Tibial nerve (tissue), 4 donors: ENCODE measurements around the gene CEL. TPM values are rescaled to one million over a fixed set of nuclear protein-coding genes. Genes with fewer than 3 reads are reported as not detected.
"Not testable (repeated sequence)": the region's sequence is repeated elsewhere in the genome, so short reads cannot be mapped to it uniquely, and the experiment has no call there.

Experiments used
- DNase-seq, 2 donors: peaks; one replicate each; pipeline ENCODE4 v3.0.0-alpha.2; 2019; ENCODE audit warnings: low spot score in 2 of 2
- H3K27ac ChIP-seq, 4 donors: fragments of 200-600 bp; sonication (generic) in 3 of 4; one replicate each; pipeline ENCODE4 v1.5.1; 2017 to 2019; ENCODE audit warnings: mild to moderate bottlenecking in 1 of 4
- H3K27me3 ChIP-seq, 2 donors: fragments of 200-600 bp; sonication (generic) in 1 of 2; one replicate each; pipeline versions ENCODE4 v1.5.1 to v1.6.0; 2017 to 2019
- H3K36me3 ChIP-seq, 3 donors: fragments of 200-600 bp; sonication (generic); one replicate each; pipeline ENCODE4 v1.5.1; 2018 to 2019
- H3K4me1 ChIP-seq, 4 donors: fragments of 200-600 bp; sonication (generic) in 3 of 4; one replicate each; pipeline ENCODE4 v1.5.1; 2017 to 2019
- H3K4me3 ChIP-seq, 4 donors: fragments of 200-600 bp; sonication (generic) in 3 of 4; one replicate each; pipeline ENCODE4 v1.5.1; 2017 to 2019; ENCODE audit warnings: mild to moderate bottlenecking in 1 of 4, moderate library complexity in 1 of 4
- H3K9me3 ChIP-seq, 4 donors: fragments of 200-600 bp; sonication (generic) in 3 of 4; one replicate each; pipeline ENCODE4 v1.5.1; 2017 to 2019
- CTCF ChIP-seq, 5 experiments: fragments of 200-600 bp in 3 of 5; fragments of 450-650 bp in 2 of 5; sonication (generic) in 3 of 5; IDR thresholded peaks; one replicate each; pipeline ENCODE4 v1.5.1; 2016 to 2019; ENCODE audit warnings: antibody characterized with exemption in 5 of 5, mild to moderate bottlenecking in 3 of 5, moderate library complexity in 2 of 5
- EP300 ChIP-seq, 2 donors: sonication (generic); formaldehyde crosslinking; IDR thresholded peaks; one replicate each; pipeline ENCODE4 v1.6.1; 2017; ENCODE audit warnings: antibody characterized with exemption in 2 of 2, mild to moderate bottlenecking in 1 of 2
- POLR2A ChIP-seq, 2 donors: fragments of 450-650 bp; IDR thresholded peaks; one replicate each; pipeline ENCODE4 v1.6.1; 2017; ENCODE audit warnings: antibody characterized with exemption in 2 of 2, mild to moderate bottlenecking in 2 of 2, moderate library complexity in 2 of 2
- WGBS, 2 donors: methylation state at CpG; one replicate each; pipeline ENCODE4 v1.1.5; 2018; 5-methylcytosine and 5-hydroxymethylcytosine counted together
- total RNA-seq, 4 donors: library from RNA; depleted of rRNA; stranded (reverse); fragments of >200 nt; gene quantifications; one replicate each; pipeline ENCODE4 v1.1.0, GENCODE V29; 2016

Gene CEL
- total RNA-seq, 4 donors from 2014 or later = 1.7 to 10.5 (median 2.6) TPM

DNA sequence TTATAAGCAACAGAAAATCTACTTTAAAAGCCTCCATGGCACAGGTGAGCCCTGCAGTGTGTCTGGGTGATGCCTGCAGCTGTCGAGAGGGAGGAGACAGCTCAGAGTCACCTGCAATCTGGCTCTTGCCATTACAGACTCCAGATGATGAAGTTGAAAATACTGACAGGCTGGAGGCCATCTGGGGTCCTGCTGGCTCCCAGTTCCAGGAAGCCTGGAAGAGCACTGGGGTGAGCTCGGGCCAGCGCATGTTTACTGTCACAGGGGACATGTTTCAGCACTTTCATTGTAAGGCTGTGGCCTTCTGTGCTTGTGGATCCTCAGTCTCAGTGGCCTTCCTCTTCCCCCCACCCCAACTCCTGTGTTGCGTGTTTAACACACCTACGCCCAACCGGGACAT, 28.4 kb downstream of the CEL start:
- Histone ChIP-seq H3K4me3 (no peak overlapping the region), H3K36me3 (no peaks in the 10 kb centered on the region), H3K27ac (no peak overlapping the region), H3K9me3 (peaks cover 0 to 4% (median 0%) of the 10 kb centered on the region in 4 donors), H3K27me3 (no peaks in the 10 kb centered on the region), H3K4me1 (no peaks in the 10 kb centered on the region)
- DNase-seq = no peak
- 73 to 80% methylated on average over 6 of the region's 6 CpGs for WGBS, 2 donors
- no peak for TF ChIP-seq POLR2A (IDR thresholded peaks at IDR 0.05)
- no peak for TF ChIP-seq CTCF (IDR thresholded peaks at IDR 0.05)
- no peak for TF ChIP-seq EP300 (IDR thresholded peaks at IDR 0.05)

DNA sequence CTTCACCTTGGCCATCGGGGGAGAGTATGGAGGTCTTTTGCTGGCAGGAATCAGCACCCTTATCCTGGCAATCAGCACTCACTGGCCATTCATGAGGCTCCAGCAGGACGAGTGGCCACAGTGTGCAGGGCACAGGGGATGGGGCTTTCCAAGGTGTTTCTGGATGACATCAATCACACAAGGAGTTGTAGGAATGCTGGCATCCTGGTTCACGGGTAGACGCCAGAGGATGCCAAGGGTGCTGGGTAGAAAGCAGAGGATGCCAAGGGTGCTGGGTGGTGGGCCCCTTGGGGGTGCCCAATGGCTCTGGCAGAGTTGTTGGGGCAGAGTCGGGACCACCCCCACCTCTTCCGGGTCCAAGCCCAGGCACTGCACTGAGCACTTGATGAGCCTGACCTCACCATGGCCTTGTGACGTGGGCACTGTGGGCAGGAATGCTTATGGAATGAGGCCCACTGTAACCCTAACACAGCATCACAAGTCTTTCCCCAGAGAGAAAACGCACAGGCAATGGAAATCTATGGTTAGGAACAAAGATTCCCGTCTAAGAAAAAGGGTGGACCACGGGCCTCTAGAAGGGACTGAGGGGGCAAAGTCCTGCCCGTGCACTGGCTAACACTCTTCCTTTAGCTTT, 29.1 kb downstream of the CEL start:
- Histone ChIP-seq H3K36me3 (peaks cover 0 to 5% (median 0%) of the 10 kb centered on the region in 3 donors), H3K27ac (no peak overlapping the region), H3K4me3 (no peak overlapping the region), H3K27me3 (no peaks in the 10 kb centered on the region), H3K9me3 (peaks cover 0 to 11% (median 2%) of the 10 kb centered on the region in 4 donors), H3K4me1 (no peaks in the 10 kb centered on the region)
- no peak for DNase-seq
- 48 to 63% methylated on average over 10 of the region's 11 CpGs for WGBS, 2 donors
- TF ChIP-seq CTCF (IDR thresholded peaks at IDR 0.05) (no peak), EP300 (IDR thresholded peaks at IDR 0.05) (no peak), POLR2A (IDR thresholded peaks at IDR 0.05) (no peak)

DNA sequence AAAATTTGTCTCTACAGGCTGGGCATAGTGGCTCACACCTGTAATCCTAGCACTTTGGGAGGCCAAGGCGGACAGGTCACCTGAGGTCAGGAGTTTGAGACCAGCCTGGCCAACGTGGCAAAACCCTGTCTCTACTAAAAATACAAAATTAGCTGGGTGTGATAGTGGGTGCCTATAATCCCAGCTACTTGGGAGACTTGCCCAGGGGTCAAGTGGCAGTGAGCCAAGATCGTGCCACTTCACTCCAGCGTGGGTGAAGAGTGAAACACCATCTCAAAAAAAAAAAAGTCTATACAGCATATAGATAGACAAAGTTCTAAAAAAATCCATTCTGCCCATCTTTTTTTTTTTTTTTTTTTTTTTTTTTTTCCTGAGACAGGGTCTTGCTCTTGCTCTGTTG, 32.6 kb downstream of the CEL start:
- H3K9me3 ChIP-seq = peaks cover 0 to 30% (median 7%) of the 10 kb centered on the region in 4 donors
- DNase-seq, H3K4me3 ChIP-seq, H3K4me1 ChIP-seq, H3K27ac ChIP-seq, H3K27me3 ChIP-seq: not testable (repeated sequence)
- peaks cover 6 to 39% (median 19%) of the 10 kb centered on the region in 3 donors for H3K36me3 ChIP-seq
- WGBS, 2 donors = 74 to 85% methylated on average over 4 of the region's 4 CpGs

- WGBS, 2 donors = 95 to 99% methylated on average over 3 of the region's 3 CpGs
- H3K4me1 ChIP-seq = no peaks in the 10 kb centered on the region
- TF ChIP-seq CTCF (IDR thresholded peaks at IDR 0.05) (no peak), EP300 (IDR thresholded peaks at IDR 0.05) (no peak), POLR2A (IDR thresholded peaks at IDR 0.05) (no peak)
Observed at GRCh38 chr9:133094842-133095393, 33.1 kb downstream of the CEL start.

DNA sequence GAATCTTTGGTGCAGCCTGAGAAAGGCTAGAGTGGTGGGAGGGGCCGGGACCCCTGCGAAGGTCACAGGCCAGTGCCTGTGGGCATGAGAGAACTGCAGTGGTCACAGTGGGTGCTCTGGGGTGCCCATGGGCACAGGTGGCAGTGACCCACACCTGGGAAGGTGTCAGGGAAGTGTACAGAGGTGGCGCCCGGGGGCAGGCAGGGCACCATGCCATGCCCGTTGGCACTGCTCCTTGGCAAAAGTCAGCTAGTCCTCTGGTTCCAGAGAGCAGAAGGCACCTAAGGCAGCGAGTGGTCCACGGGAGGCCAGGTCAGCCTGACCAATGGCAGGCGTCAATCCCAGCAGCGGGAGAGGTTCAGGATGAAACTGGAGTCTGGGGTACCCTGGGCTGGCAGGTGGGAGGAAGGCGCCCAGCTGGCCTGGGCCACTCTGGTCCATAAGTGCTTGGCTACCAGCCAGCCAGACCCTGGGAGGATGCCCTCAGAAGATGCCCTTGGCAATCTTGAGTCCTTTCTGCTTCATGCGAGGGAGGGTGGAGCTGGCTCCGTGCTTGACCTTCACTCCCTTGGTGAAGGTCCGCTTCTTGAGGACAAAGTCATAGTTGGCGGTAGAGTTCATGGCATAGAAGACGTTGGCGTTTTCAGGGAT, 36.4 kb downstream of the CEL start:
- Histone ChIP-seq H3K4me3 (no peak overlapping the region), H3K27ac (no peak overlapping the region), H3K27me3 (no peaks in the 10 kb centered on the region), H3K9me3 (peaks cover 0 to 30% (median 7%) of the 10 kb centered on the region in 4 donors), H3K4me1 (no peaks in the 10 kb centered on the region), H3K36me3 (peaks cover 6 to 77% (median 54%) of the 10 kb centered on the region in 3 donors)
- no peak for DNase-seq
- TF ChIP-seq EP300 (IDR thresholded peaks at IDR 0.05) = no peak
- no peak for TF ChIP-seq CTCF (IDR thresholded peaks at IDR 0.05)
- TF ChIP-seq POLR2A (IDR thresholded peaks at IDR 0.05) = no peak
- WGBS, 2 donors = 89 to 92% methylated on average over 12 to 15 of the region's 16 CpGs

More at GRCh38 chr9:133094842-133095393, 33.1 kb downstream of the CEL start:
- H3K9me3 ChIP-seq = peaks cover 0 to 30% (median 7%) of the 10 kb centered on the region in 4 donors
- DNase-seq = no peak
- peaks cover 6 to 45% (median 23%) of the 10 kb centered on the region in 3 donors for H3K36me3 ChIP-seq
- H3K27ac ChIP-seq = no peak overlapping the region
- H3K4me3 ChIP-seq = no peak overlapping the region
- no peaks in the 10 kb centered on the region for H3K27me3 ChIP-seq
